Activated CD4-positive, alpha-beta T cell treated with anti-CD3 and anti-CD28 coated beads for 24 hours (primary cell): ENCODE results near the gene LRPAP1.

Source experiments
- DNase-seq, 2 donors: peaks; one replicate each; pipeline ENCODE4 v3.0.0-alpha.2; 2020; ENCODE audit warnings: low read depth in 2 of 2

LRPAP1 gene

GRCh38 chr4:3531318-3531878 lies 824 bp downstream of the LRPAP1 start:
- no peak for DNase-seq

- DNase-seq, result no peak
Observed at GRCh38 chr4:3530663-3531254, 1.5 kb downstream of the LRPAP1 start.

GRCh38 chr4:3530051-3530450 lies 2.2 kb downstream of the LRPAP1 start:
- DNase-seq, result no peak

- DNase-seq, result no peak
Observed at GRCh38 chr4:3529363-3529762, 2.9 kb downstream of the LRPAP1 start.

- no peak for DNase-seq
Observed at GRCh38 chr4:3527914-3528876, 4.0 kb downstream of the LRPAP1 start.

- DNase-seq, result no peak
Observed at GRCh38 chr4:3527101-3527913, 4.9 kb downstream of the LRPAP1 start.

GRCh38 chr4:3526456-3526855 lies 5.8 kb downstream of the LRPAP1 start:
- no peak for DNase-seq

- no peak for DNase-seq
Observed at GRCh38 chr4:3525532-3526430, 6.4 kb downstream of the LRPAP1 start.

- no peak for DNase-seq
Observed at GRCh38 chr4:3524920-3525319, 7.3 kb downstream of the LRPAP1 start.

GRCh38 chr4:3524349-3524748 lies 7.9 kb downstream of the LRPAP1 start:
- no peak for DNase-seq

- no peak for DNase-seq
Observed at GRCh38 chr4:3523628-3524221, 8.5 kb downstream of the LRPAP1 start.

- DNase-seq, result no peak
Observed at GRCh38 chr4:3523146-3523627, 9.0 kb downstream of the LRPAP1 start.

GRCh38 chr4:3522651-3523050 lies 9.6 kb downstream of the LRPAP1 start:
- DNase-seq, result no peak

- DNase-seq, result no peak
Observed at GRCh38 chr4:3522326-3522640, 9.9 kb downstream of the LRPAP1 start.

- DNase-seq, result no peak
Observed at GRCh38 chr4:3521621-3522325, 10.4 kb downstream of the LRPAP1 start.

- no peak for DNase-seq
Observed at GRCh38 chr4:3520796-3521600, 11.2 kb downstream of the LRPAP1 start.

GRCh38 chr4:3520276-3520675 lies 11.9 kb downstream of the LRPAP1 start:
- DNase-seq, result no peak

GRCh38 chr4:3519468-3520264 lies 12.6 kb downstream of the LRPAP1 start:
- no peak for DNase-seq
